HG03066 (cell line): ENCODE results near the gene CPNE5.
"Not testable (repeated sequence)": the region's sequence is repeated elsewhere in the genome, so short reads cannot be mapped to it uniquely, and the experiment has no call there.

ENCODE experiments used
- ATAC-seq: cut with Tn5 transposase; IDR thresholded peaks from one replicate; pipeline ENCODE4 v1.9.1; 2021; ENCODE audit warnings: low read depth; ENCODE audit not compliant: unreplicated experiment

Gene CPNE5

GRCh38 chr6:36714511-36714910 lies 124.7 kb downstream of the CPNE5 start:
- ATAC-seq: no peak

- no peak for ATAC-seq
Measured at GRCh38 chr6:36713846-36714245, 125.4 kb downstream of the CPNE5 start.

- no peak for ATAC-seq
Measured at GRCh38 chr6:36712816-36713215, 126.4 kb downstream of the CPNE5 start.

- no peak for ATAC-seq
Measured at GRCh38 chr6:36706339-36706738, 132.9 kb downstream of the CPNE5 start.

GRCh38 chr6:36704961-36705577 lies 134.2 kb downstream of the CPNE5 start:
- ATAC-seq: not testable (repeated sequence)

GRCh38 chr6:36703982-36704381 lies 135.3 kb downstream of the CPNE5 start:
- ATAC-seq: no peak

GRCh38 chr6:36703081-36703606 lies 136.1 kb downstream of the CPNE5 start:
- ATAC-seq: no peak

- no peak for ATAC-seq
Measured at GRCh38 chr6:36702656-36703055, 136.6 kb downstream of the CPNE5 start.

GRCh38 chr6:36701401-36701991 lies 137.7 kb downstream of the CPNE5 start:
- no peak for ATAC-seq

- no peak for ATAC-seq
Measured at GRCh38 chr6:36700831-36701230, 138.4 kb downstream of the CPNE5 start.

GRCh38 chr6:36700071-36700812 lies 139.0 kb downstream of the CPNE5 start:
- no peak for ATAC-seq

- no peak for ATAC-seq
Measured at GRCh38 chr6:36699348-36699747, 139.9 kb downstream of the CPNE5 start.

- no peak for ATAC-seq
Measured at GRCh38 chr6:36698871-36699271, 140.4 kb downstream of the CPNE5 start.

- no peak for ATAC-seq
Measured at GRCh38 chr6:36698196-36698595, 141.0 kb downstream of the CPNE5 start.

GRCh38 chr6:36697481-36697903 lies 141.8 kb downstream of the CPNE5 start, which contains the start of gene RAB44:
Gene RAB44 (plus strand): TSS chr6:36697826. CDS start chr6:36704236, 6,410 bp downstream.
- ATAC-seq: no peak

- ATAC-seq: no peak
Measured at GRCh38 chr6:36695414-36695813, 143.8 kb downstream of the CPNE5 start.

GRCh38 chr6:36694616-36695015 lies 144.6 kb downstream of the CPNE5 start:
- ATAC-seq: no peak

- no peak for ATAC-seq
Measured at GRCh38 chr6:36692861-36693702, 146.2 kb downstream of the CPNE5 start.

GRCh38 chr6:36692220-36692619 lies 147.0 kb downstream of the CPNE5 start:
- ATAC-seq: no peak

- no peak for ATAC-seq
Measured at GRCh38 chr6:36691612-36692011, 147.6 kb downstream of the CPNE5 start.

- ATAC-seq: no peak
Measured at GRCh38 chr6:36691011-36691410, 148.2 kb downstream of the CPNE5 start.
